Activated CD4-positive, alpha-beta T cell treated with anti-CD3 and anti-CD28 coated beads for 24 hours (primary cell): ENCODE measurements around the gene SLC35E3.

Source experiments
- DNase-seq, 2 donors: peaks; one replicate each; pipeline ENCODE4 v3.0.0-alpha.2; 2020; ENCODE audit warnings: low read depth in 2 of 2

Gene SLC35E3

GRCh38 chr12:68745904-68746571 lies at the start of gene SLC35E3:
SLC35E3 (plus strand) TSS chr12:68746176; CDS start chr12:68746378, 202 bp downstream.
- peak; percentile 80 to 90 for DNase-seq

GRCh38 chr12:68699486-68699885 lies 46.5 kb upstream of the SLC35E3 start:
- DNase-seq: no peak

GRCh38 chr12:68727776-68728175 lies 18.2 kb upstream of the SLC35E3 start:
- no peak for DNase-seq

DNA sequence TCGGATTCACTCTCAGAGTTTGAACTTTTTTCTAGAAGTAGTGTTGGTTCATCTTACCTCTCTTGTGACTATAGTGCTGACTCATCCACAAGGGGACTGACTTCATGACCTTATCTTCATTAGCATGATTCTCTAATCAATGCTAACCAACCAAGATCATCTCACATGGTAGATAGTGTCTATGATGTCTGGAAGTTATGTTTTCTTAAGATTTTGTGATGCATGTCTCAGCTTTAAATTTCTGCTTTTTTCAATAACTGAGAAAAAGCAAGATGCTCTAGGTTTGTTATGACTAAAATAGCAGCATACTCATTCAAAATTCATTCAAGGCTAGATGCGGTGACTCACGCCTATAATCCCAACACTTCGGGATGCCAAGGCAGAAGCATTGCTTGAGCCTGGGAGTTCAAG lies 12.3 kb upstream of the SLC35E3 start:
- no peak for DNase-seq

GRCh38 chr12:68739891-68740290 lies 6.1 kb upstream of the SLC35E3 start:
- DNase-seq: no peak

- no peak for DNase-seq
These were observed 2.6 kb upstream of the SLC35E3 start for GRCh38 chr12:68743356-68743755.

GRCh38 chr12:68745376-68745903 lies 536 bp upstream of the SLC35E3 start:
- DNase-seq: no peak

DNA sequence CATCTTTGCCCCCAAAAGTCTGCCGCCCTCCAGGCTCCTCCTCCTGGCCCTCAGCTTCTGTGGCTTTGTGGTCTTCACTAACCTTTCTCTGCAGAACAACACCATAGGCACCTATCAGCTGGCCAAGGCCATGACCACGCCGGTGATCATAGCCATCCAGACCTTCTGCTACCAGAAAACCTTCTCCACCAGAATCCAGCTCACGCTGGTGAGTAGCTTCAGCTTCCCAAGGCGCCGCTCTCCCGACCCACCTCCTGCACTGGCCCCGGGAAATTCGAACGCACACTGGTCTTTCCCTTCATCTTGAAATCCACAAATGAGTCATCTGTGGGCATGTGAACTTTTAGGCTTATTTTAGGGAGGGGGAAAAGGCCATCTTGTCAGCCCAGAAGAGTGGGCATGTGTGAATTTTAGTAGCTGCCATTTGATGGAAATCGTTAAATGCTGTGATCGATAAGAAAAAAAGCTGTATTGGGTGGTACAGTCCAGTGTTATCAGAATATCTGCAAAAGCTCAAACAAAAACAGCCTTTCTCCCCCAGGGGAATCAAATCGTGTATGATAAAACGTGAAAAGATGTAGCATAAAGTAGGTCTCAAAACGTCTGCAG lies 700 bp downstream of the SLC35E3 start:
- DNase-seq: peak in 1 of 2 donors; percentile 8

DNA sequence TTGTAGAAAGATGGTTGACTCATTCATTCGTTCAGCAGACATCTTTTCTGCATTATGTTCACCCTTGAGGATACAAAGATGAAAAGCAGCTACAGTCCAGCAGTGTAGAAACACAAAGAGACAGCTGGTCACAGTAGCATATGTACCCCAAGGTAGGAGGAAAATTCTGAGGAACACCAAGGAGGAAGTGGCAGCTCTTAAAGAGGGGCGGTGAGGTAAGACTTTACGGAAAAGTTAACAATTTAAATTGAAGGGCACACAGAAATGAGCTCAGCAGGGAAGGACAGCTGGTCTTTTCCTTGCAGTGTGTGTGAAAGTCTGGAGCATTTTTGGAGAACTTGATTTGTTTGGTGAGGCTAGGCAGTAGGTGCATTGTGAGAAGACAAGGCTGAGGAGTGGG lies 3.5 kb downstream of the SLC35E3 start:
- DNase-seq: no peak

- DNase-seq: no peak
These were observed 3.9 kb downstream of the SLC35E3 start for GRCh38 chr12:68749861-68750260.

DNA sequence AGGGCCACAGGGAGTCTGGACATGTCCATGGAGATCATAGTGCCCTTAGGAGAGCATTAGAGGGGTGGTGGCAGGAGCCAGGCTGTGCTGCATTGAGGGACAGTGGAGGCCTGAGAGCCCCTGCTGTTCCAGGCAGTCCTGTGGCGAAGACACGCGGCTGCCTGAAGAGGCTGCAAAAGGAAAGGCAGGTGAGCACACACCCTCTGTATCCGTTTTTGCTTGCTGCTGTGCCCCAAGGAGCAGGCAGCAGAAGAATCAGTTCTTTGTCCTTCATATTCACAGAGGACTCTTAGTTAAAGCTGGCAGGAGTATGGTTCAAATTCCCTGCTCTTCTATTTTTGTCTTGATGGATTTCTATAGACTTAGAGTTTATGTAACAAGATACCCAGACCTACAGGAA lies 4.5 kb downstream of the SLC35E3 start:
- DNase-seq: no peak

- no peak for DNase-seq
These were observed 9.7 kb downstream of the SLC35E3 start for GRCh38 chr12:68755536-68756243.

DNA sequence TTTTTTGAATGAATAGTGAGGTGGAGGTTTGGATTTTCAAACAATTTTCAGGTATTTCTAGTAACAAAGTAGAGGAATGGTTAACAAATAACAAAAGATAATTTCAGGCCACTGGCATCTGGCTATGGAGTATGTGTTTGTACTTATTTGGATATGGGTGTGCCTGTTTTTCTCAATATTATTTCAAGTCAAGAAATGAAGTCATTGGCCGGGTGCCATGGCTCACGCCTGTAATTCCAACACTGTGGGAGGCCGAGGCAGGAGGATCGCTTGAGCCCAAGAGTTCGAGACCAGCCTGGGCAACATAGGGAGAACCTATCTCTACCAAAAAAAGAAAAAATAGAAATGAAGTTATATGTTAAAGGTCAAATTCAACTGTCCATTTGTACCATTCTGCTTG lies 13.9 kb downstream of the SLC35E3 start:
- DNase-seq: no peak

GRCh38 chr12:68760806-68761441 lies 14.9 kb downstream of the SLC35E3 start:
- no peak for DNase-seq

- DNase-seq: no peak
These were observed 15.5 kb downstream of the SLC35E3 start for GRCh38 chr12:68761442-68761812.

DNA sequence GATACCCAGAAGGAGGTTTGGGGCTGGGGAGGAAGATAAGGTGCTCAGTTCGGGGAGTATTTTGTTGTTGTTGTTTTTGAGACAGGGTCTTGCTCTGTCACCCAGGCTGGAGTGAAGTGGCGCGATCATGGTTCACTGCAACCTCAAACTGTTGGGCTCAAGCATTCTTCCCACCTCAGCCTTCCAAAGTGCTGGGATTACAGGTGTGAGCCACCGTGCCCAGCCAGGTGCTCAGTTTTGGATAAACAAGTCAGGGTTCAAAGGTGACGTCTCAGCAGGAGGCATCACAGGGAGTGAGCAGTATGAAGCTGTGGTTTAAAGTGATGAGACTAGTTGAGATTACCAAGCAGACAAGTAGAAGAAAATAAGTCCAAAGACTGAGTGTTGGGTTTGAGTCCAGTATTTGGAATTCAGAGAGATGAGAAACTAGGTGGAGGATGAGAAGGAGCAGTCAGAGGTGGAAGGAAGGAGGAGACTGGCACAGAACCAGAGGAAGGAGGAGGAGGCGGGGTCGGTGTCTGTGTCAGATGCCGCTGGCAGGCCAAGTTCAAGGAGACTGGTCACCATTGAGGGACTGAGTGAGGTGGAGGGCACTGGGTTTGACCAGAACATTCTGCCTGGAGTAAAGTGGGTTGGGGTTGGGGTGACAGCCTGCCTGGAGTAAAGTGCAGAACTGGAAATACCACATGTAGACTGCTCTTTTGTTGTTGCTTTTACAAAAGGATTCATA lies 16.1 kb downstream of the SLC35E3 start:
- no peak for DNase-seq

DNA sequence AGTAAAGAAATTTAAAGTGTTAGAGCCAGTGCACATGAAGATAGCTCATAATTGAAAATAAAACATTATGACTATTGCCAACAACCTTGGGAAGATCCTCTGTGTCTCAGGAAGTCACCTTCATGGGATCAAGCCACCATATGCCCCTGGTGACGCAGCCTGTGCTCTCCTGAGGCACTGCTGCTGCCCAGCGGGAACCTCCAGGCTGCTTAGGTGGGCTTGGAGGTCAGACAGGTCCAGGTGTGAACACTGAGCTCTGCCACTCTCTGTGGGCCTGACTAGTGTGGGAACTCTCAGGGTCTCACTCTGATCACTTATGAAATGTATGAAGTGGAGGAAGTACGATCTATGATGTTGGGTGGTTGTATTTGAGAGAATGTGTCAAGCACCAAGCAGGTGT lies 16.7 kb downstream of the SLC35E3 start:
- no peak for DNase-seq

DNA sequence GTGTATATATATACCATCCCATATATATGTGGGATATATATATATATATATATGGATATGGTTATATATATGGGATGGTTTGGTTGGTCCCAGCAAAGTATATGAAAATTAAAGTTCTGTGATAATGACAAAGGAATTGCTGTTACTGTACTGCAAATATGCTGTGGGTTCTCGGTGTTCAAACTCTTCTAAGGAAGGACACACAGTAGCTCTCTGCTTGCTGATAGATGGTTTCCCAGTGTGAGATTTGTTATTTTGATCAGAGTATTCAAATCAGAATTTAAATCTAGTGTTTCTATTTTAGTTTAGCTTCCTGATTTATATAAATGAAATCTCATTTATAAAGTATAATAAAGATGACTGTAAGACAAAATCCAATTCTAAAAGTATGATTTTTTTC lies 19.7 kb downstream of the SLC35E3 start:
- DNase-seq: no peak

GRCh38 chr12:68766646-68767045 lies 20.7 kb downstream of the SLC35E3 start:
- DNase-seq: no peak

GRCh38 chr12:68767191-68767590 lies 21.2 kb downstream of the SLC35E3 start:
- no peak for DNase-seq

DNA sequence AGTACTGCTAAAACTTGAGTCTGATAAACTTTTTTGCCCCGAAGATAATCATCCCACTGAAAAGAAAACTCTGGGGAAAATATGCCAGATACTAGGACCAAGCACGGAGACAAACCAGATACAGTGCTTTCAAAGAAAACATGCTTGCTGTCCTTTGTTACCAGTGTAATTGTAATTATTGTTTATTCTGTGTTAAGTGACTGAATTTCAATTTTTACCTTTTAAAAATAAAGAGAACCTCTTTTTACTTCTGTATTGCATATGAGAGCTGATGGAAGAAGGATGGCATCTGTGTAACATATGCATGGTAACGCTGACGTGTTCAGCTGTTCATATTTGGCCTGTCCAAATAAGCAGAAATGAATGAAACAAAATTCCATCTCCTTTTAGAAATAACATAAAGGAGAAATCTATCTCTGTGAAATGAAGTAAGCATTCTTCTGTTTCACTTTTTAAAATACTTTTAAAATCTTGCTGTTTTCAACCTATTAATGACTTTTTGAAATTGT lies 22.5 kb downstream of the SLC35E3 start:
- DNase-seq: no peak
